Transverse colon (tissue), 4 donors: Measurements from ENCODE around the gene RBM19. TPM values are rescaled to one million over a fixed set of nuclear protein-coding genes. Genes with fewer than 3 reads are reported as not detected.
A peak's percentile ranks its signal among the peaks of the same experiment; 100 is the strongest.

ENCODE experiments used
- DNase-seq: peaks from one replicate; pipeline ENCODE4 v3.0.0-alpha.2; 2019
- H3K27ac ChIP-seq, 4 donors: fragments of 200-600 bp; sonication (generic); 2 replicates each; pipeline ENCODE4 v1.5.1; 2016 to 2018; ENCODE audit warnings: inconsistent platforms in 4 of 4
- H3K27me3 ChIP-seq: fragments of 200-600 bp; sonication (generic); 2 replicates; pipeline ENCODE4 v1.5.1; 2017; ENCODE audit warnings: inconsistent platforms
- H3K36me3 ChIP-seq, 4 donors: fragments of 200-600 bp; sonication (generic); 2 replicates each; pipeline ENCODE4 v1.5.1; 2017 to 2019; ENCODE audit warnings: inconsistent platforms in 4 of 4
- H3K4me1 ChIP-seq, 4 donors: fragments of 200-600 bp; sonication (generic); 2 replicates each; pipeline ENCODE4 v1.5.1; 2017 to 2020; ENCODE audit warnings: inconsistent platforms in 4 of 4
- H3K4me3 ChIP-seq, 4 donors: fragments of 200-600 bp; sonication (generic); 1 replicate in 1 of 4; 2 replicates in 3 of 4; pipeline versions ENCODE4 v1.5.1 to v1.6.1; 2017 to 2019; ENCODE audit warnings: inconsistent platforms in 4 of 4
- H3K9me3 ChIP-seq, 2 donors: fragments of 200-600 bp; sonication (generic); 2 replicates each; pipeline ENCODE4 v1.5.1; 2017 to 2019; ENCODE audit warnings: inconsistent platforms in 2 of 2
- EP300 ChIP-seq: sonication (generic); formaldehyde crosslinking; IDR thresholded peaks from one replicate; pipeline ENCODE4 v1.6.1; 2017; ENCODE audit warnings: antibody characterized with exemption, low read depth
- POLR2A ChIP-seq: fragments of 450-650 bp; IDR thresholded peaks from one replicate; pipeline ENCODE4 v1.6.1; 2016; ENCODE audit warnings: antibody characterized with exemption, mild to moderate bottlenecking, moderate library complexity
- POLR2AphosphoS5 ChIP-seq, 3 donors: sonication (generic); formaldehyde crosslinking; IDR thresholded peaks; one replicate each; pipeline ENCODE4 v1.6.1; 2016; ENCODE audit warnings: antibody characterized with exemption in 3 of 3
- WGBS, 2 donors: methylation state at CpG; one replicate each; pipeline ENCODE4 v1.1.5; 2018; ENCODE audit warnings: low coverage in 1 of 2; 5-methylcytosine and 5-hydroxymethylcytosine counted together
- in situ Hi-C, 4 donors: fragments of 200-750 bp; cut with MboI; loops; one replicate each; pipeline versions ENCODE4 v1.15.0 to v1.15.1; 2017; ENCODE audit warnings: low sequenced_read_pairs in 3 of 4, low pct_ligation_motif_present in 1 of 4, low pct_unique_long_range_greater_than_20kb in 1 of 4
- intact Hi-C: fragments of 100-400 bp; cut with DNase I; formaldehyde crosslinking; loops from one replicate; pipeline ENCODE4 v1.15.1; 2023; ENCODE audit warnings: low total_unique reads
- total RNA-seq, 4 donors: library from RNA; depleted of rRNA; stranded (reverse); fragments of >200 nt; gene quantifications; one replicate each; pipeline ENCODE4 v1.1.0, GENCODE V29; 2016
- TF ChIP-seq, protein P1 (sequence below), 5 experiments: fragments of 200-600 bp in 3 of 5; fragments of 450-650 bp in 2 of 5; sonication (generic) in 3 of 5; IDR thresholded peaks; 1 replicate in 2 of 5; 2 replicates in 3 of 5; pipeline ENCODE4 v1.5.1; 2016 to 2017; ENCODE audit warnings: antibody characterized with exemption in 5 of 5, inconsistent platforms in 3 of 5, mild to moderate bottlenecking in 2 of 5, moderate library complexity in 1 of 5

RBM19 gene
- total RNA-seq, 4 donors from 2014 or later: 24.3 to 96.1 (median 28.7) TPM

DNA sequence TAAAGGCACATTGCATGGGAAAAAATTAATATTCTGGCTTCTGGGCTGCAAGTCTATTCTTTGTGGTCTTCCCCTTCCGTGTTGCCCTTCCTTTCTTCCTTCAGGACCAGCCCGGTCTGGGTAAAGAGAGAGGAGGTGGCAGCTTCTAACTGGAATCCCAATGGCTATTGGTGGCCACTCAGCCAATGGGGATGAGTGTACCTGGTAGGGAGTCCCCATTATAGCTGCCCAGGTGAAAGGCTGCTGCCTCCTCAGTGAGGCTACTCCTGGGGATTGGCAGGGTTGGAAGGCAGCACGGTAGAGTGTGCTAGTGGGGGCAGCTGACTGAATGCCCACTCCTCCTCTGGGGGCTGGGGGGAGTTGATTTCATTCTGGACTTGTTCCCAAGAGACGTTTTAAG, 112.6 kb downstream of the RBM19 start:
- TF ChIP-seq, protein P1, sequence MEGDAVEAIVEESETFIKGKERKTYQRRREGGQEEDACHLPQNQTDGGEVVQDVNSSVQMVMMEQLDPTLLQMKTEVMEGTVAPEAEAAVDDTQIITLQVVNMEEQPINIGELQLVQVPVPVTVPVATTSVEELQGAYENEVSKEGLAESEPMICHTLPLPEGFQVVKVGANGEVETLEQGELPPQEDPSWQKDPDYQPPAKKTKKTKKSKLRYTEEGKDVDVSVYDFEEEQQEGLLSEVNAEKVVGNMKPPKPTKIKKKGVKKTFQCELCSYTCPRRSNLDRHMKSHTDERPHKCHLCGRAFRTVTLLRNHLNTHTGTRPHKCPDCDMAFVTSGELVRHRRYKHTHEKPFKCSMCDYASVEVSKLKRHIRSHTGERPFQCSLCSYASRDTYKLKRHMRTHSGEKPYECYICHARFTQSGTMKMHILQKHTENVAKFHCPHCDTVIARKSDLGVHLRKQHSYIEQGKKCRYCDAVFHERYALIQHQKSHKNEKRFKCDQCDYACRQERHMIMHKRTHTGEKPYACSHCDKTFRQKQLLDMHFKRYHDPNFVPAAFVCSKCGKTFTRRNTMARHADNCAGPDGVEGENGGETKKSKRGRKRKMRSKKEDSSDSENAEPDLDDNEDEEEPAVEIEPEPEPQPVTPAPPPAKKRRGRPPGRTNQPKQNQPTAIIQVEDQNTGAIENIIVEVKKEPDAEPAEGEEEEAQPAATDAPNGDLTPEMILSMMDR (IDR thresholded peaks at IDR 0.05): no peak
- no peak for TF ChIP-seq POLR2AphosphoS5 (IDR thresholded peaks at IDR 0.05)
- TF ChIP-seq EP300: no peak
- 69% methylated on average over 4 of the region's 4 CpGs; no CpG with 5 or more reads in 1 of the 2 donors for WGBS, 2 donors
- no peak for DNase-seq

DNA sequence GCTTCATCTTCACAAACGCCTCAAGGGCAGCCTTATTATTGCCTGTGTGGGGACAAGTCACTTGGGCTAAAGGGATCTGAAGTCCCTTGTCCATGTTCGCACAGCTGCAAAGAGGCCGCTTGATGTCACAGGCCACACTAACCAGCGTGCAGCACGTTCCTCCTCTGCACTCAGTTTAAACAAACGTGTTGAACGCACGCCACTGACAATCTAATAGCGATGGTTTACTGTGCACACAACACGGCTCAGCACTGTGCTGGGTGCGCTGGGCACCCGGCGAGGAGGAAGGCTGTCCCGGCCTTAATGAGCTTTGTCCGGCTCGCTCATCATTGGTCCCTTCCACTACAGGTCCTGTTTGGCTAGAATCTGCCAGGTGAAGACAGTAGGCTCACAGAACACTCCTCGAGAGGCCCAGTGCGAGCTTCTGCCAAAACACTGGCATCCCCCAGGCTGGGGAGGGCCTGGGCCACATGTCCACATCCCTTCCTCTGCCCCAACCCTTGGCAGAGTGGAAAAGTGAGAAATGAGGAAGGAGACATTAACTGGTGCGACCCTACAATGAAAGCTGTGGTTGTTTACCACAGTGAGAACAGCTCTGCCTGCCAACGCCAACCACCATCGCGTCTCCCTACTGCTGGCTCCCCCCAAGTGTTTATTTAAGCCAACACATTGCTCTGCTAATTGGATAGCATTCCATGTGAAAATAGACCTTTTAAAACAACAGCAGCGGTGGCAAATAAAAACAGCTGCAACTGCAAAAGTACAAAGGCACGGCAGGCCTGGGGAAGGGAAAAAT, 113.2 kb downstream of the RBM19 start:
- Histone ChIP-seq H3K4me1 (peaks cover 0 to 7% (median 0%) of the 10 kb centered on the region in 4 donors), H3K36me3 (peaks cover 0 to under 1% (median 0%) of the 10 kb centered on the region in 4 donors), H3K27ac (no peak overlapping the region), H3K9me3 (no peaks in the 10 kb centered on the region), H3K4me3 (no peak overlapping the region), H3K27me3 (no peaks in the 10 kb centered on the region)
- in situ Hi-C loops (no loop called here), intact Hi-C loops (no loop called here)
- no peak for TF ChIP-seq POLR2A
- TF ChIP-seq POLR2AphosphoS5 (IDR thresholded peaks at IDR 0.05): no peak
- TF ChIP-seq, protein P1 (IDR thresholded peaks at IDR 0.05): no peak
- no peak for TF ChIP-seq EP300
- no peak for DNase-seq
- 74 to 85% methylated on average over 5 to 23 of the region's 24 CpGs for WGBS, 2 donors

More for the DNA sequence above, 112.6 kb downstream of the RBM19 start:
- Histone ChIP-seq H3K4me1 (peaks cover 0 to 7% (median 0%) of the 10 kb centered on the region in 4 donors), H3K36me3 (peaks cover 0 to 7% (median 0%) of the 10 kb centered on the region in 4 donors), H3K4me3 (no peak overlapping the region), H3K27me3 (no peaks in the 10 kb centered on the region), H3K27ac (no peak overlapping the region), H3K9me3 (no peaks in the 10 kb centered on the region)
- intact Hi-C loops: no loop called here
- in situ Hi-C loops: no loop called here

DNA sequence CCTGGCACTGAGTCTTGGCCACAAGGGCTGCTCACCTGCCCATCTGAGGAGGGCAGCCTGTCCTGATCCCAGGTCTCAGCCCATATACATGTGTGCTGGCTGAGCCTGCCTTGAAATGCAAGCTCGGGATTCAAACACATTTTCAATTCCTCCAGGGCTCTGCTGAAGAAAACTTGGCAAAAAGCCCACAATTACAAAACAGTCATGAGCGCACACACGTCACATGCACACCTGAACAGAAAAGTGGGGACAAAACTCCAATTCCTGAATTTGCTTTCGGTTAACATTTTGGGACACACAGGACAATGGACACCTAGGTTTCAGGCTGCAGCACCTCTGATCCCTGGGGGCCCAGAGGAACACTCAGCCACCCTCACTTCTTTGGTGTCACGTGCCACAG, 113.9 kb downstream of the RBM19 start:
- 88% methylated on average over 5 of the region's 5 CpGs; no CpG with 5 or more reads in 1 of the 2 donors for WGBS, 2 donors
- H3K9me3 ChIP-seq: no peaks in the 10 kb centered on the region
- DNase-seq: no peak
- intact Hi-C loops (no loop called here), in situ Hi-C loops (no loop called here)
- no peaks in the 10 kb centered on the region for H3K27me3 ChIP-seq
- H3K36me3 ChIP-seq: no peaks in the 10 kb centered on the region
- H3K4me1 ChIP-seq: peaks cover 0 to 7% (median 0%) of the 10 kb centered on the region in 4 donors
- TF ChIP-seq POLR2AphosphoS5 (IDR thresholded peaks at IDR 0.05) (no peak), POLR2A (no peak), EP300 (no peak)
- TF ChIP-seq, protein P1 (IDR thresholded peaks at IDR 0.05): no peak
- H3K4me3 ChIP-seq: no peak overlapping the region
- no peak overlapping the region for H3K27ac ChIP-seq

DNA sequence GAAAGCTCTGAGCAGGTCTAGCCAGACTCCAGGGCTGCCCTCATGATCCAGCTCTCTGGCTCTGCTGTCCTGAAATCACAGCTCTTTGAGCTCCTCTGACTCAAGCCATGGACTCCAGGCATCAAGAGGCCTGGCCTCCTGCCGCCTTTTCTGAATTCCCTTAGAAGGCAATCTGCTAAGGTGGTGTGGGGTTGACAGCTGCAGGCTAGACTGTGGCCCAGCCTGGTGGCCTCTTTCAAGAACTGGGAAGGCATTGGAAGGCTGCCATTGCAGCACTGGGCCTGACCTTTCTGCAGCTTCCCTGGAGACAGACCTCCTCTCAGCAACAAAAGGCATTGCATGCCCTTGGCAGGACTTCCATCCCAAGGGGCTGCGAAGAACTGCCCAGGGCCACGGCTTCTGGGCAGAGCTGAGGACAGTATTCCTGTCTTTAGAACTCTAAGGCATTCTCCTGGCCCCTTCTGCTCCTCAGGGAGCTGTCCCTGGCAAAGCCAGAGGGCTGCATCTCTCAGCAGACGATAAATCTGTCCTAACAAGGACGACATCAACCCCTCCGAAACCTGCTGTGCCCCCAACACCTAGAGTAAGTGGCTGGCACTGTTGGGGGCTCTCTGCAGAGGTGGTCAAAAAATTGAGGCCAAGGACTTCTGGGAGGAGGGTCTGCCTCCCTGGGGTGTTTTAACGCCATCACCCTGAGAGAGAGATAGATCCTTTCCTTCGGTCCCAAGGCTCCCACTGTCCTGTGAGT, 115.6 kb downstream of the RBM19 start:
- no peaks in the 10 kb centered on the region for H3K9me3 ChIP-seq
- H3K27me3 ChIP-seq: no peaks in the 10 kb centered on the region
- peaks cover 0 to 7% (median 0%) of the 10 kb centered on the region in 4 donors for H3K4me1 ChIP-seq
- H3K36me3 ChIP-seq: no peaks in the 10 kb centered on the region
- DNase-seq: peak; percentile 18
- intact Hi-C loops: no loop called here
- in situ Hi-C loops: no loop called here
- H3K27ac ChIP-seq: no peak overlapping the region
- TF ChIP-seq POLR2AphosphoS5 (IDR thresholded peaks at IDR 0.05) (no peak), POLR2A (no peak), EP300 (no peak)
- TF ChIP-seq, protein P1 (IDR thresholded peaks at IDR 0.05): no peak
- WGBS, 2 donors: 73% methylated on average over 8 of the region's 8 CpGs; no CpG with 5 or more reads in 1 of the 2 donors
- H3K4me3 ChIP-seq: no peak overlapping the region
